HEK293 (cell line): ENCODE results near the gene REPS2.

Experiments used
- ATF2 ChIP-seq: fragments of 450-650 bp; formaldehyde crosslinking; IDR thresholded peaks from 2 replicates; pipeline ENCODE4 v1.5.1; 2016; ENCODE audit warnings: missing biosample characterization, missing genetic modification characterization, low read depth
- CTCF ChIP-seq: fragments of 450-650 bp; formaldehyde crosslinking; IDR thresholded peaks from 2 replicates; pipeline ENCODE4 v1.5.1; 2016; ENCODE audit warnings: missing biosample characterization, missing genetic modification characterization
- ELK4 ChIP-seq: IDR thresholded peaks from 2 replicates; pipeline ENCODE4 v1.6.1; 2011; ENCODE audit warnings: mild to moderate bottlenecking, low read depth, low read length, borderline replicate concordance
- PBX3 ChIP-seq: sonication (generic); formaldehyde crosslinking; IDR thresholded peaks from 2 replicates; pipeline ENCODE4 v1.8.1; 2022; ENCODE audit warnings: mild to moderate bottlenecking, moderate library complexity, missing genetic modification reagents
- TCF7L2 ChIP-seq: IDR thresholded peaks from 2 replicates; pipeline ENCODE4 v1.6.1; 2011; ENCODE audit warnings: low read depth, mild to moderate bottlenecking, inconsistent platforms, low read length, moderate library complexity, borderline replicate concordance

- TF ChIP-seq CTCF (tag by site-specific recombination): no peak
- no peak for TF ChIP-seq ELK4
- no peak for TF ChIP-seq TCF7L2
- no peak for TF ChIP-seq ATF2 (tag by site-specific recombination)
- no peak for TF ChIP-seq PBX3 (CRISPR knock-in tag)
Observed at GRCh38 chrX:17028356-17028755, 81.9 kb downstream of the REPS2 start.
